ENCODE data around the gene BZW2.

BZW2 gene

GRCh38 chr7:16645593-16646471 lies at the start of gene BZW2, which contains the start of gene ANKMY2:
BZW2 (plus strand) TSS chr7:16646181; CDS start chr7:16665444, 19,263 bp downstream.
ANKMY2 (minus strand) TSS chr7:16645754; CDS start chr7:16645573, 181 bp downstream.
- DNase-seq, result peak; percentile 92 to 93

GRCh38 chr7:16598015-16598414 lies 48.0 kb upstream of the BZW2 start:
- no peak for DNase-seq

- DNase-seq, result no peak
These were observed 46.1 kb upstream of the BZW2 start for GRCh38 chr7:16599860-16600259.

- DNase-seq, result no peak
These were observed 42.3 kb upstream of the BZW2 start for GRCh38 chr7:16603633-16604032.

- DNase-seq, result no peak
These were observed 41.9 kb upstream of the BZW2 start for GRCh38 chr7:16604054-16604453.

GRCh38 chr7:16606704-16607103 lies 39.3 kb upstream of the BZW2 start:
- DNase-seq, result no peak

- DNase-seq, result no peak
These were observed 36.0 kb upstream of the BZW2 start for GRCh38 chr7:16609842-16610450.

- DNase-seq, result no peak
These were observed 34.3 kb upstream of the BZW2 start for GRCh38 chr7:16611711-16612110.

- no peak for DNase-seq
These were observed 30.8 kb upstream of the BZW2 start for GRCh38 chr7:16615228-16615627.

- no peak for DNase-seq
These were observed 29.9 kb upstream of the BZW2 start for GRCh38 chr7:16616122-16616521.

GRCh38 chr7:16616542-16616941 lies 29.4 kb upstream of the BZW2 start:
- no peak for DNase-seq

- no peak for DNase-seq
These were observed 26.0 kb upstream of the BZW2 start for GRCh38 chr7:16619979-16620408.

- DNase-seq, result no peak
These were observed 19.6 kb upstream of the BZW2 start for GRCh38 chr7:16626388-16626787.

- DNase-seq, result no peak
These were observed 18.7 kb upstream of the BZW2 start for GRCh38 chr7:16627236-16627635.

GRCh38 chr7:16630654-16631053 lies 15.3 kb upstream of the BZW2 start:
- no peak for DNase-seq

- DNase-seq, result no peak
These were observed 11.7 kb upstream of the BZW2 start for GRCh38 chr7:16634271-16634738.

GRCh38 chr7:16636555-16637101 lies 9.4 kb upstream of the BZW2 start:
- no peak for DNase-seq

GRCh38 chr7:16637379-16637778 lies 8.6 kb upstream of the BZW2 start:
- DNase-seq, result no peak

- DNase-seq, result no peak
These were observed 7.4 kb upstream of the BZW2 start for GRCh38 chr7:16638282-16639280.

- DNase-seq, result no peak
These were observed 1.8 kb upstream of the BZW2 start for GRCh38 chr7:16644157-16644556.

GRCh38 chr7:16644636-16645592 lies 1.1 kb upstream of the BZW2 start:
- peak in 1 of 2 donors; percentile 43 for DNase-seq

Measured in bone marrow (tissue), 2 donors.